NCI-H1417 (cell line): ENCODE results near the gene NPHP3.
"Not testable (repeated sequence)": the region's sequence is repeated elsewhere in the genome, so short reads cannot be mapped to it uniquely, and the experiment has no call there.

Experiments used
- DNase-seq, 3 experiments: peaks; one replicate each; lab custom pipeline; 2025; lab: John Stamatoyannopoulos, UW

NPHP3 gene, protein sequence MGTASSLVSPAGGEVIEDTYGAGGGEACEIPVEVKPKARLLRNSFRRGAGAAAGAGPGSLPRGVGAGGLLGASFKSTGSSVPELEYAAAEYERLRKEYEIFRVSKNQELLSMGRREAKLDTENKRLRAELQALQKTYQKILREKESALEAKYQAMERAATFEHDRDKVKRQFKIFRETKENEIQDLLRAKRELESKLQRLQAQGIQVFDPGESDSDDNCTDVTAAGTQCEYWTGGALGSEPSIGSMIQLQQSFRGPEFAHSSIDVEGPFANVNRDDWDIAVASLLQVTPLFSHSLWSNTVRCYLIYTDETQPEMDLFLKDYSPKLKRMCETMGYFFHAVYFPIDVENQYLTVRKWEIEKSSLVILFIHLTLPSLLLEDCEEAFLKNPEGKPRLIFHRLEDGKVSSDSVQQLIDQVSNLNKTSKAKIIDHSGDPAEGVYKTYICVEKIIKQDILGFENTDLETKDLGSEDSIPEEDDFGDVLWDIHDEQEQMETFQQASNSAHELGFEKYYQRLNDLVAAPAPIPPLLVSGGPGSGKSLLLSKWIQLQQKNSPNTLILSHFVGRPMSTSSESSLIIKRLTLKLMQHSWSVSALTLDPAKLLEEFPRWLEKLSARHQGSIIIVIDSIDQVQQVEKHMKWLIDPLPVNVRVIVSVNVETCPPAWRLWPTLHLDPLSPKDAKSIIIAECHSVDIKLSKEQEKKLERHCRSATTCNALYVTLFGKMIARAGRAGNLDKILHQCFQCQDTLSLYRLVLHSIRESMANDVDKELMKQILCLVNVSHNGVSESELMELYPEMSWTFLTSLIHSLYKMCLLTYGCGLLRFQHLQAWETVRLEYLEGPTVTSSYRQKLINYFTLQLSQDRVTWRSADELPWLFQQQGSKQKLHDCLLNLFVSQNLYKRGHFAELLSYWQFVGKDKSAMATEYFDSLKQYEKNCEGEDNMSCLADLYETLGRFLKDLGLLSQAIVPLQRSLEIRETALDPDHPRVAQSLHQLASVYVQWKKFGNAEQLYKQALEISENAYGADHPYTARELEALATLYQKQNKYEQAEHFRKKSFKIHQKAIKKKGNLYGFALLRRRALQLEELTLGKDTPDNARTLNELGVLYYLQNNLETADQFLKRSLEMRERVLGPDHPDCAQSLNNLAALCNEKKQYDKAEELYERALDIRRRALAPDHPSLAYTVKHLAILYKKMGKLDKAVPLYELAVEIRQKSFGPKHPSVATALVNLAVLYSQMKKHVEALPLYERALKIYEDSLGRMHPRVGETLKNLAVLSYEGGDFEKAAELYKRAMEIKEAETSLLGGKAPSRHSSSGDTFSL (N-terminal part only)

GRCh38 chr3:132722165-132723023 lies at the start of gene NPHP3:
TSS of gene NPHP3 (minus strand) at chr3:132722409. CDS start at chr3:132722355, 54 bp downstream.
- DNase-seq, result peak; percentile 71 to 86 (median 82)

DNA sequence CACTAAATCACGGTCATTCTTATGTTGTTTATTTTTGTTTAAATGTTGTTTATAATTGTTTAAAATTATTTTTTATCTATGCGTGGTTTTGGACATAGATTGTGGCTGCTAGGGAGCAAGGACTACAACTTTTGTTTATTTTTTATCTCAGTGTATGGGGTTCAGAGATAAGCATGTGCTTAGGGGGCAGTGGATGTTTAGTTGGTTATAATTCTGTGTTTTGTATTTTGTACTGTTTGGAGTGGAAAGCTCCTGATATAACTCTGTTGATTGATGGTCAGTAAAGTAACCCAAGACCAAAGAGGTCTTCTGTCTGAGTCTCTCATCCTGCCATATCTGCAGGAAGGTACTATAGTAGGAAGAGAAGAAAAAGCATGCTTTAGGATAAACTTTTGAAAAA lies 36.5 kb upstream of the NPHP3 start:
- no peak for DNase-seq

- DNase-seq, result no peak
Observed at GRCh38 chr3:132756108-132756650, 34.0 kb upstream of the NPHP3 start.

DNA sequence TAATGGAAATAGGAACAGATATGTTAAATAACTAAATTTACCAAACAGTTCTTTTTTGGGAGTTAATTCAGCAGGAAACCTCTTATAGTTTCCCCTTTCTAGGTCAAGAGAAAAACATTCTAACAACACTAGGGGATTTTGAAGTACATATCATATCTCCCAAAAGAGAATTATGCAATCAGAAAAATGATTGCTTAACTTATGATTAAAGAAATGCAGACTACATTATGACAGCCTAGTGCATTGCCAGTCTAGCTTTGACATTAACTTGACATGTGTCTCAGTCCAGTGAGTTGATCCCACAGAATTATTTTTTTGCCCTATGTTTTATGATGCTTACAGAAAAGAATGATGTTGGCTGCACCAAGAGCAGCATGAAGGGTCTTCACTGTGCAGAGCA lies 31.7 kb upstream of the NPHP3 start:
- DNase-seq, result no peak

GRCh38 chr3:132749786-132750185 lies 27.6 kb upstream of the NPHP3 start:
- DNase-seq, result no peak

- not testable (repeated sequence) for DNase-seq
Observed at GRCh38 chr3:132746720-132747119, 24.5 kb upstream of the NPHP3 start.

DNA sequence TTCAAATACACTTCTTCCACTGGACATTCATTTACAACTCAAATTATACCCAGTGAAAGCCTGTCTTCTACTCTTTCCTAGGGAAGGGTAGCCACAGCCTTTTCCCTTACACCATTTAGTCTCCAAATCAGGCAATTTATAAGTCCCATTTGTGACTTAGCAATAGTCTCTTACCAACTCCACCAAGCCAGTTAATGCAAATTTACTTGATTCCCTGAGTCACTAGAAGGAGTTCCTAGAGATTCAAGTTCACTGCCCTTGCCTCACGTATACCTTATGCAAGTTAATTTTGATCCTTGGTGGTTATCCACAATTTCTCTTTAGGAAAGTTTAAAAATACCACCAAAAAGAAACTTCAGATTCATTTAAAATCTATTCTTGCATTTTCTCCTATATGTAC lies 16.1 kb upstream of the NPHP3 start:
- DNase-seq, result no peak

GRCh38 chr3:132735589-132735988 lies 13.4 kb upstream of the NPHP3 start:
- no peak for DNase-seq

DNA sequence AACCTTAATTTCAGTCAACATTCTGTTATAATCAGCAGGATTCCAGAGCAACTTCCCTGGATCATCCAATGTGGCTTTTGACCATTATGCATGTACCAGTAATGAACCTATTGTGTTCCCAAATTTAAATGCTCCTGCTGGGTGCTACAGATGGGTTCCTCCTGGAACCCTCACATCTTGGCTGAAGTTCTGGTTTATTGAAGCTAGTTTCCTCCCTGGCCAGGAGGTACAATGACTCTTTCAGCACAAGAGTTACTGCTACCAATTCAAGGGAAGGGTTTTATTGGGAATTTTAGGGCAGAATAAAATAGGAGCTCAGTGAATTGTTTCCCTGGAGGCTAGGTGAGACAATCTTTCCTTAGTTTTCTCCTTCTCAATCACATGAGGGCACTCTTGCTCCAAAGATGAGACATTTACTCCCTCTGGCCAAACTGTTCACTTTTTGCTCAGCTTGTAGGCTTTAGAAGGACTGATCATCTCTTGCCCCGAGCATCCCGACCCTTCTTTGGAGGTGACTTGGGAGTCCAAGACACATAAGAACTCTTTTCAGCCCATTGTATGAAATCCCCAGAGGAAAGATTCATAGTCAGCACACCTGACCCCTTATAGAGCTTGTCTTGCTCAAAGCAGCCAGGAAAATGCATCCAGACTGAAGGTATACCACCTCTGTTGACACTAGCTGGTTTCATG lies 8.8 kb upstream of the NPHP3 start:
- peak; percentile 36 to 81 (median 52) for DNase-seq

DNA sequence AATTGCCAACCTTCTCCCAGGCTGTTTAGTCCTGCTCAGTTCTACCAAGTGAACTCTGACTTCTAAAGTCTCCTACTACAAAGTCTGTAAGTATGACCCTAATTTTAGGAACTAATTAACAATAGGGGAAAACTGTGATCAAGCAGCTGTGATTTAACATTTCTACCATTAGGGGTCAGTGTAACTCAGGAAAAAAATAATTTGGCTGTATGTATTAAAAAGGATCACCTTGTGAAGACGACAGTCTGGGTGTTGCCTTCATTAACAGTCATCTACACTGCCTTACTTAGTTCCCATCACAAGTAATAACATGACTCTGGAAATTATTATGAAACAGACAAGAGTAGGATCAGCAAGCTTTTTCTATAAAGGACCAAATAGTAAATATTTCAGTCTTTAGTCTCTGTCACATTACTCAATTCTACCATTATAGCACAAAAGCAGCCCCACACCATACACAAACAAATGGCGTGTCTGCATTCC lies 4.2 kb upstream of the NPHP3 start:
- DNase-seq, result peak; percentile 23 to 77 (median 57)

DNA sequence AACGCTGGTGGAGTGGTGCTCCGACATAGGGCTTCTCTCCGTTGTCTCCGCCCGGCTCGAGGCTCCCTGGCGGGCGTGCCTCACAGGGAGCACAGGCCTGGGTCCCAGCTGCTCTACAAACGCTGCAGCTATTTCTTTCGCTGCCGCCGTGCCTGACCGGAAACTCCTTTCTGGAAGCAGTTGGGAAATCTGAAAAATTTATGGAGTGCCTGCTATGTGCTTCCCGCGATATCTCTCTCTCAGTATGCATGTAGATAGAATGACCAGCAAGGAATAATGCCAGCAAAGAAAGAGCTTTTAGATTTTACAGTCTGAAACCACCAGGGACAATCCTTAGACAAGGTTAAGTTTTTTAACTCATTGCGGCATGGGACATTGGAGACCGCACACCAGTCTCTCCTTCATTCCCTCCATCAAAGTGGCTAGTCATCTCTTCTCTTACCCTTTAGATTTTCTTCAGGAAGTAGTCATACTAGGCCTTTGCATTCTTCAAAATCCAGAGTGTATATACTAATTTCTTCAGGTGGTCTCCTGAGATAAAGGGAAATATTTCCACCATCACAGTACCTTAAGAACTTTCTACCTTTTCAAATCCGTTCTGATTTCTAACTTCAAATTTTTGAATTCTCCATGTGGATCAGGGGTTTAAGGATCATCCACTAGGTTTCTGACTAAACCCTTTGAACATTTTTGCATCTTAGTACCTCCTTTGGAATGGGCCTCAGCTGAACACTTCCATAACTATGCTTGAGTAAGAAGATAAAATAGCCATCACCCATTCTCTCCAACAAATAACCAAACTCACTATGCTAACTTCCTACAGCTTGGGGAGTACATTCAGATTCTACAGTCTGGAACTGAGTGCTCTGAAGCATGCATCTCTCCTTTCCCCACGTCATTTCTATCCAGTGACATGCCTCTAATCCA lies 1.1 kb upstream of the NPHP3 start:
- DNase-seq, result no peak

GRCh38 chr3:132721479-132722164 lies 587 bp downstream of the NPHP3 start:
- DNase-seq, result peak; percentile 20 to 58 (median 41)

DNA sequence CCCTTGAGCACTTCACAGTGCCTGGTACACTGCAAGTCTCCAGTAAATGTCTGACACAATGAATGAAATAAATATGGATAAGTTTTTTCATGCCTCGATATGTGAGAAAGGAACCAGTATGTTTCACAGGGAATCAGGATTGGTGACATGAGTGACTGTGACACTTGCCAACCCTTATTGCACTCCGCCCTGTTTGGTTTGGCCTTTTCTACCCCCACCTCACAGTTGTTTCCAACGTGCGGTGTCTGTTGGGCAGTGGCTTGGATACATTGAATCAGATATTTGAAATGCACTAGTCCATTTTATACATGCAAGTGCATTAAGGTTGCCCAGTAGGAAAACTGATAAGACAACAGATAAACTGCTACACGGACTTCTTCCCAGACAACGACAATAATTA lies 2.0 kb downstream of the NPHP3 start:
- DNase-seq, result no peak

DNA sequence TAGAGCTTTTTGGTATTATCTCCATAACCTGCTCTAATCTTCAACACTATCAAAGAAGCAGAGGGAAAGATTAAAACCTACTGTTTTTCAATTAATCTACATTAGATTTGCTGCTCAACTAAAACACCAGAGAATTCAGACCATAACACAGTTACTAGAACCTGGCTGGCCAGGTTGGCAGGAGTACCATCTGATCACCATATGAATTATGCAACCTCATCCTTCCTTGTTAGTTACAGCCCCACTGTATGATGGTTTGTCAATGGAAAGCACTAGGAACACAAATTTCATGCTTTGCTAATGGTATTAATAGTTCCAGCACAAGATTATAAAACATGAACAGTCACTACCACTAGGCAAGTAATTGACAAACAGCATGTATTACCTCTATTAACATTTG lies 5.8 kb downstream of the NPHP3 start:
- DNase-seq, result no peak

DNA sequence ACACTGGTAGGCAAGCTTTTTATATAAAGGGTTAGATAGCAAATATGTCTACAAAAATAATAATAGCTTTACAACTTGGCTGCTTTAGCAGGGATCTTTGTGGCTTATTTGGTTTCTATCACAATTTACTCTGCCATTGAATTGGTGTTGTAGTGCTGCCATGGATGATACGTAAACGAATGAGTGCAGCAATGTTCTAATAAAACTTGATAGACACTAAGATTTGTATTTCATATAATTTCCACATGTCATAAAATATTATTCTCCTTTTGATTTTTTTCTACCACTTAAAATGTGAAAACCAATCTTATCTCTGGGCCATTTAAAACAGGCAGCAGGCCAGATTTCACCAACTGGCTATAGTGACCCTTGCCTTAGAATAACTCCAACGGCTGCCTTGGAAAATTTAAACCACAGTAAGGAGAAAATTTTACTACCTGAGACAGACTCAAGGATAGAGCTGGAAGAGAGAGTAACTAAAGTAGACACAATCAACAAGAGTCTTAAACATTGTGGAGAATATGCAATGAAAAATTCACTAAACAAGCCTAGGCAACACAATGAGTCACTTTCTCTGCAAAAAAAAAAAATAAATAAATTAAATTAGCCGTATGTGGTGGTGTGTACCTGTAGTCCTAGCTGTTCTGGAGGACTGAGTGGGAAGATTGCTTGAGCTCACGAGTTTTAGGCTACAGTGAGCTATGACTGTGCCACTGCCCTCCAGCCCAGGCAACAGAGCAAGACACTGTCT lies 8.1 kb downstream of the NPHP3 start:
- no peak for DNase-seq

- no peak for DNase-seq
Observed at GRCh38 chr3:132710311-132710710, 11.9 kb downstream of the NPHP3 start.

- DNase-seq, result no peak
Observed at GRCh38 chr3:132709761-132710160, 12.4 kb downstream of the NPHP3 start.

DNA sequence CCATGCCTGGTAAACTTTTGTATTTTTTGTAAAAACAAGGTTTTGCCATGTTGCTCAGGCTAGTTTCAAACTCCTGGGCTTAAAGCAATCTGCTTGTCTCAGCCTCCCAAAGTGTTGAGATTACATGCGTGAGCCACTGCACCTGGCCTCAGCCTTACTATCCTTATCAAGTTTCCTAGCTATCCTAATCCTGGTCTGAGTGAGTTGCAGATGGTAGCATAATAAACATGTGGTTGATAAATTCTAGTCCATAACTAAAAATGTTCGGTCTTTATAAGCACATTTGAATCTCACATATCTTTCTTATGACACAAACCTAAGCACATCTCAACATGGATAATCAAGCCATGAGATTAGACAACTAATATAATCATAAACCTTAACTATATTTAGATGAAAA lies 18.5 kb downstream of the NPHP3 start:
- DNase-seq, result no peak
